ENCODE data around the gene CDK10.

CDK10 gene

DNA sequence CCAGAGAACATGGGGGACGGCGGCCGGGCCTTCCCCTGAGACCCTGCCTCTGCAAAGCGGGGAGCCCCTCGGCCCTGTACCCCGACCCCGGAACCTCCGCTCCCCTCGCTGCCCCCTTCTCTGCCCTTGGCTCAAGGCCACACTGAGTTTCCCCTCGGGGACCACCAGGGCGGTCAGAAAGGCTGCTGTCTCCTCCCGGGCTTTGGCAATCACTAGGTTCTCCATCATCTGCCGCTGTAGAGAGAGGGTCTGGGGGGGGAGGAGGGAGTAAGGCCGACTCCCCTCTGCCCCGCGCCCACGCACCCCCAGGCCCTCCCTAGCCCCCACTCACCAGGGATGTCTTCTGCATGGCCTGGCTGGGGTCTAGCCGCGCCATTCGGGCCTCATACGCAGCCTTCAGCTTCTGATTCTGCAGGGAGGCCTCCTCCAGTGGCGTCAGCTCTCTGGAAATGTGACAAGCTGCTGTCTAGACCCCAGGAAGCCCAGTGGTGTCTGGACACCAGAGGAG is 25.8 kb downstream of the CDK10 start:
- no peak for DNase-seq (ENCODE audit: low spot score)

GRCh38 chr16:89716493-89716892 is 30.0 kb downstream of the CDK10 start:
- no peak for DNase-seq (ENCODE audit: low spot score)

- no peak for DNase-seq (ENCODE audit: low spot score)
These were observed 30.6 kb downstream of the CDK10 start for GRCh38 chr16:89716916-89717687.

- no peak for DNase-seq (ENCODE audit: low spot score)
These were observed 31.4 kb downstream of the CDK10 start for GRCh38 chr16:89717688-89718505.

DNA sequence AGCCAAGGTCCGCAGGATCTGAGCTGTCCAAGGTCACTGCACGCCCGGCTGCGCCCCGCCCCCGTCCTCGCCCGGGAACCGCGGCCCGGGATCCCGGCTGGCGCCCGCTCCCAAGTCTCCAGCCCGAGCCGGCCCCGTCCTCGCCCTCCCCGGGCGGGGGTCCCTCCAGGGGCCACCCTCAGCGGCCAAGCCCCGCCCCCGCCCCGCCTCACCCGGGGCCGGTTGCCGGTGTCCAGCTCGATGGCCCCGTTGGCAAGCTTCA is 34.0 kb downstream of the CDK10 start:
- no peak for DNase-seq (ENCODE audit: low spot score)

DNA sequence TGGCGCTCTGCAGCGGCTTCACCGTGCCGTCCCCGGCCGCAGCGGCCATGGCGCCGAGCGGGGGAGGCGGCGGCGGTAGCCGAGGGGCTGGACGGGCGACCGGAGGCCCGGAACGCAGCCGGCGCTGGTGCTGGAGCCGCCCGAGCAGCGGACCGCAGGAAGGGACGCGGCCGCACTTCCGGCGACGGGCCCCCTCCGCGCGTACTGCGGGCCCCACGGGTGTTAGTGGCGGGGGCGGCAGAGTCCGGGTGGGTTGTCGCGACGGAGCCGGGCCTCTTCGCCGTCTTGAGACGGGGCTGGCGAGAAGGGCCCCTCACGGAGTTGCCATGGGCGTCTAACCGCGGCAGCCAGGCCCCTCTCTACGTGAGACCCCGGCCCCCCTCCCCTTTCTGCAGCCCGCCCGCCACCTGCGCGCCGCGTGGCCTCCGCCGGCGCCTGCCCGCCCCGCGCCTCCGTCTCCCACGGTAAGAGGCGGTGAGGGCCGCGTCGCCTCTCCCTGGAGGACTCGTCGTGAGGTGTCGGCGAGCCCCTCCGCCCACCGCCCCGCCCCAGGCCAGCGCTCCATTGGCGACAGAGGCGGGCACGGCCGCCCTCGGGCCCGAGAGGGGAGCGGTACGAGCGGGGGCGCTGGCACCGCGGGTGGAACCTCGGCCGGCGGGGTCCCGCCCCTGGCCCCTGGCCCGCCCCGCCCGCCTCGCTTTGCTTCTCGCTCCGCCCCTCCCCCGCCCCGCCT is 34.5 kb downstream of the CDK10 start, which contains the start of the genes VPS9D1 and ZNF276:
TSS of gene VPS9D1 (minus strand) at position 86 of the 733 bp plus-strand sequence. CDS start at position 49, 37 bp downstream.
TSS of gene ZNF276 (plus strand) at position 725 of the 733 bp plus-strand sequence. CDS start 104 bp downstream, outside the sequence.
- DNase-seq (ENCODE audit: low spot score) = peak; percentile 89

DNA sequence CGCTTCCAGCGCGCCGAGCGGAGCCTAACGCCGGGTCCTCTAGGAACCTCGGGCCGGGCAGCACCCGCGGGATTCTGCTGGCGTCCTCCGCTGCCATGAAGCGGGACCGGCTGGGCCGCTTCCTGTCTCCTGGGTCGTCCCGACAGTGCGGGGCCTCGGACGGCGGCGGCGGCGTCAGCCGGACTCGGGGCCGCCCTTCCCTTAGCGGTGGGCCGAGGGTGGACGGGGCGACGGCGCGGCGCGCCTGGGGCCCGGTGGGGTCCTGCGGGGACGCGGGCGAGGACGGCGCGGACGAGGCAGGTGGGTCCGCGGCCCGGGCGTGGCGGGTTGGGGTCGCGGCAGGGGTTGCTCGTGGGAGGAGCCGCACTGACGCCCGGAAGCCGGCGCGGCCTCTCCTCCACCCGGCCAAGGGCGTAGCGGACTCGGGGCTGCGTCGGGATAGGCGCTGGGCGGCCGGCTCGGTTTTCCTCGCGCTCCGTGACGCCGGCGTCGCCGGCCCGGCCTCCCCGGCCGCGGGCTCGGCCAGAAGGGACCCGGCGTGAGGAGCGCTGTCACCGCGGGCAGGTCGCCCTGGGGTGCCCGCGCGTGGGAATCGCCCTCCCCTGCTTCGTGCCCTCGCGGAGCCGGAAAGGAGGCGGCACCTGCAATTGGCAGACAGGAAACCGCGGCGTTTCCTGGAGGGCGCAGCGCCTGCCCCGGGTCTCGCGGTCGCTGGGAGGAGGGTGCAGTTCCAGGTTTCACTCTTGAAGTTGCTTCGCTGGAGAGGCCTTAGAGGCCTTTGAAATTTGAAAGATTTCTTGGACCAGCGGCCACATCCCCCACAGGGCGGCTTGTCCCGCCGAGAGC is 35.3 kb downstream of the CDK10 start:
- peak; percentile 67 for DNase-seq (ENCODE audit: low spot score)

DNA sequence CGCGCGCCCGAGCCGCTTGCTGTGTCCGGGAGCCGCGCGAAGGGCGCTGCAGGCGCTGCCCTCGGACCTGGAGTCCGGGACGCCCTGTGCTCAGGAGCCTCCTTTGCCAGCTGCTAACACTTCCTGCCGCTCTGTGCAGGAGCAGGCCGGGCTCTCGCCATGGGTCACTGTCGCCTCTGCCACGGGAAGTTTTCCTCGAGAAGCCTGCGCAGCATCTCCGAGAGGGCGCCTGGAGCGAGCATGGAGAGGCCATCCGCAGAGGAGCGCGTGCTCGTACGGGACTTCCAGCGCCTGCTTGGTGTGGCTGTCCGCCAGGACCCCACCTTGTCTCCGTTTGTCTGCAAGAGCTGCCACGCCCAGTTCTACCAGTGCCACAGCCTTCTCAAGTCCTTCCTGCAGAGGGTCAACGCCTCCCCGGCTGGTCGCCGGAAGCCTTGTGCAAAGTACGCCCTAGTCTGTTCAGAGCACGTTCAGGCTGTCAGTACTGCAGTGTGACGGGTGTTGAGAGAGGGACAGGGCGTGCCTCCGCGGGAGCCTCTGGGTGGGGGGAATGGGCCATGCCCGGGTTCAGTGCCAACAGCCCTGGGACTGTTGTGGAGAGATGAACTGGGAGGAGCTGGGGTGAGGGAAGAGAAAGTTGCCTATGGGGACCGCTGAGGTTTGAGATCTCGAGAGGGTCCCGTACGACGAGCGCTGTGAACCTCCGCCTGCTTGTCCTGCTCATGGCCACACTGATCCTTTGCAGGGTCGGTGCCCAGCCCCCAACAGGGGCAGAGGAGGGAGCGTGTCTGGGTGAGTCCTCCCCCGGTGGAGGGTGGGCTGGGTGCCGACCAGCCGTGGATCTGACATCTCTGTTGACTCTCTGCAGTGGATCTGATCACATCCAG is 36.1 kb downstream of the CDK10 start:
- no peak for DNase-seq (ENCODE audit: low spot score)

DNA sequence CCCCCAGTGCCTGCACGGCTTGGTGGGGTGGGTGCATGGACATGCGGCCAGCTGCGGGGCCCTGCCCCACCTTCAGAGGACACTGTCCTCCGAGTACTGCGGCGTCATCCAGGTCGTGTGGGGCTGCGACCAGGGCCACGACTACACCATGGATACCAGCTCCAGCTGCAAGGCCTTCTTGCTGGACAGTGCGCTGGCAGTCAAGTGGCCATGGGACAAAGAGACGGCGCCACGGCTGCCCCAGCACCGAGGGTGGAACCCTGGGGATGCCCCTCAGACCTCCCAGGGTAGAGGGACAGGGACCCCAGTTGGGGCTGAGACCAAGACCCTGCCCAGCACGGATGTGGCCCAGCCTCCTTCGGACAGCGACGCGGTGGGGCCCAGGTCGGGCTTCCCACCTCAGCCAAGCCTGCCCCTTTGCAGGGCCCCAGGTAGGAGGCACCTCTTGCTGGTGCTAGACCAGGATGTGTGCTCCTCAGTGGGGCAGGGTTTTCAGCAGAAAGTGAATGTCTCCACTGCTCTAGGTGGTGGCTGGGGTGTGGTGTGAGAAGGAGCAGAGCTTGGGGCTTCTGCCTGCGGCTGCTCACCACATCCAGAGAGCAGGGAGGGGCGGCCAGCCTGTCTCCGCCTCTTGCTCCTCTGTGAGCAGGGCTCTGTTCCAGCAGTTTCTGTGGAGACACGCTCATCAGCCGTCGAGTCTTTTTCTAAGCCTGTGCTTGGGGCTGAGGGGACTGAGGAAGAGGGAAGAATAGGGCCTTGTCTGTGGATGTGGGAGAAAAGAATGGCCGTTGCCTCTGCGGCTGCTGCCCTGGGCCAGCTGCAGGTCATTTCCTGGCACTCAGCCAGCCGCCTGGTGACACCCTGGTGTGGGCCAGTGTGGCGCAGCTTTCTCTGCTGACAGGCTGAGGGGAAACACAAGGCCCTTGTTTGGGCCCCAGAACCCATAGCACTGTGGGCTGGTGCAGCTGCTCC is 37.1 kb downstream of the CDK10 start:
- DNase-seq (ENCODE audit: low spot score) = no peak

DNA sequence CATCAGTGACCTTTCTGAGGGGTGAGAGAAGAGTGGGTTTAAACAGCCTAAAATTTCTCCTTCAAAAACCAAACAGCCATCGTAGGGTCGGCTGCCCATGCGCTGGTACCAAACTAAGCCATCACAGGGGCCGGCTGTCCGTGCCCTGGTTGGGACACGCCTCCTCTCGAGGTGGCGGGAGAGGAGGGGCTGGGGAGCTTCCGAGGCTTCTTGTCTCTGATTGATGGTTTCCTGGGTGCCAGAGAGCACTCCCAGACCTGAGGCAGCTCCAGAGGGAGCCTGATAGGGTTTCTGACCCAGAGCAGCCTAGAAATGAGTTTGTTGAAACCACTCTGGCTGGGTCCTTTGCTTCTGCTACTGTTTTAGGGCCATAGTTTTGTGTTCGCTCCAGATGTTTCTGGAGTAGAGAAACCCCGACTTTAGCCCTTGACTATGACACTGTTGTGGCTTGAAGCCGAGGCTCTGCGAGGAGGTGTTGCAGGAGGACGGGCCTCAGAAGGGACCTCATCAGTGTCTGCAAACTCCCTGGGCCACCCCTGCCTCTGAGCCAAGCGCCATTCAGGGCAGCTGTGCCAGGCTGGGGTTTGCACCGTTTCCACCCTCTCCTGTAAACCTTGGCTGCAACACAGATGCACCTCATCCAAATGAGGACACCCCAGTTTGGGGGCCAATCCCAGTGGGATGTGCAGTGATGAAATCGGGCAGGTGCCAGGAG is 41.1 kb downstream of the CDK10 start:
- DNase-seq (ENCODE audit: low spot score) = no peak

DNA sequence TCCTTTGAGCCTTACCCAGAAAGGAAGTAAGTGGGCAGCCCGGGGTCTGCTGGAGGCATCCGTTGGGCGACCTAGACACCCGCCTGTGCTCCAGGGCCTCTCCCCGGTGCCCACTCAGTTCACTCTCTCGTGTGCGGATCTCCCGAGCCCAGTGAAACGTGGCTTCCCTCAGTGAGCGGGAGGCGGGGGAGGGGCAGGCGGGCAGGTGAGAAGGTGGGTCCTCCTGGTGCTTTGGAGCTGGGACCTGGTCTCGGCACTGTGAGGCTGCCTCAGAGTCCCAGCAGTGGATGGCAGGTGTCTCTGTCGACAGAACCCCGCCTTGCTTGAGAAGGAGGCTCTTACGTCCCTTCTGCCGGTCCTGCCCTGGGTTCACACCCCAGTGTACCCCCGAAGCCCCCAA is 42.8 kb downstream of the CDK10 start:
- no peak for DNase-seq (ENCODE audit: low spot score)

GRCh38 chr16:89729863-89730593 is 43.5 kb downstream of the CDK10 start:
- peak; percentile 75 for DNase-seq (ENCODE audit: low spot score)

DNA sequence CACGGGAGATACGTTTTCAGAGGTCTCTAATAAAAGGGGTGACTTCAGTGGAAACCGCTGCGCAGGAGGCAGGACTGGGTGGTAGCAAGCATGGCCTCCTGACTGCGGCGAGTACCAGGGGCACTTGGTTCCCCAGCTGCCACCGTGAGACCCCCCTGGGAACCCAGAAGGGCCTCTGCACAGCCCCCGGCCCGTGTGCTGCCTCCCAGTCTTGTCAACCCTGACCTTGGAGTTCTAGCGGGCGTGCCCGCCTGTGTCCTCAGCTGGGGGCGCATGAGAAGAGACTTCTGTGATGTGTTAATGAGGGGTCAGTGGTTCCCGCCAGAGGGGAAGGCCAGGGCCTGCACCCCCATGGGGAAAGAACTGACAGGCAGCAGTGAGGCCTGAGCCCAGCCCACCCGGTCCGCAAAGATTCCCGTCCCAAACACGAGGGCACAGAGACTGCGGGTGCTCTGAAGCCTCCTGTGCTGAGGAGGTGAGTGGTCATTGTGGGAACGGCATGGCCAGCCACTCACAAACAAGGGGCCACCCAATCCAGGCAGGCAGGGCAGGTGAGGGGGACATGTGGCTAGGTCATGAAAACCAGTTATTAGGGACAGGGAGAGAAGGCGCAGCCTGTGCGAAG is 44.2 kb downstream of the CDK10 start:
- no peak for DNase-seq (ENCODE audit: low spot score)

- no peak for DNase-seq (ENCODE audit: low spot score)
These were observed 45.8 kb downstream of the CDK10 start for GRCh38 chr16:89732142-89732917.

- no peak for DNase-seq (ENCODE audit: low spot score)
These were observed 46.4 kb downstream of the CDK10 start for GRCh38 chr16:89732918-89733242.

GRCh38 chr16:89733322-89733721 is 46.8 kb downstream of the CDK10 start:
- DNase-seq (ENCODE audit: low spot score) = no peak

DNA sequence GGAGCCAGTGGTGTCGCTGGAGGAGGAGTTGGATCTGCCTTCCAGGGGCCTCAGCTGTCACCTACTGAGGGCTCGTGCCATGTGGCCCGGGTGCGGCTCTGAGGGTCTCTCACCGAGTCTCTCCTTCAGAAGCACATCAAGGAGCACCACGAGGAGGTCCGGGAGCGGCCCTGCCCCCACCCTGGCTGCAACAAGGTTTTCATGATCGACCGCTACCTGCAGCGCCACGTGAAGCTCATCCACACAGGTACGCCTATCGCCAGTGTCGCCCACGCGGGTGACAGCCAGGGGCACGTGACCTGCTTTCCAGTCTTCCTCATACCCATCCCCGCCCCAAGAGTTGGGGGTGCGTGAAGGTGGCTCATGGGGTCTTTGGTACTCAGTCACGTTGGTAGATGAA is 47.3 kb downstream of the CDK10 start:
- no peak for DNase-seq (ENCODE audit: low spot score)
